H9 (cell line): ENCODE measurements around the gene CHMP4A. TPM values are rescaled to one million over a fixed set of nuclear protein-coding genes. Genes with fewer than 3 reads are reported as not detected.
A peak's percentile ranks its signal among the peaks of the same experiment; 100 is the strongest.

Experiments
- DNase-seq: peaks from one replicate; pipeline ENCODE4 v3.0.0-alpha.2; 2017
- H2AFZ ChIP-seq: one replicate; pipeline ENCODE4 v1.6.1; 2013; ENCODE audit warnings: mild to moderate bottlenecking, low read length, control low read depth, moderate library complexity
- H2AK5ac ChIP-seq: 2 replicates; pipeline ENCODE4 v1.6.1; 2013; ENCODE audit warnings: low read length, control low read depth, mixed read lengths; ENCODE audit not compliant: insufficient read length
- H2BK120ac ChIP-seq: one replicate; pipeline ENCODE4 v1.6.1; 2013; ENCODE audit warnings: low read depth, mild to moderate bottlenecking, low read length, control low read depth, inconsistent platforms; ENCODE audit not compliant: poor library complexity, severe bottlenecking
- H2BK12ac ChIP-seq: 2 replicates; pipeline ENCODE4 v1.6.1; 2013; ENCODE audit warnings: low read length, control low read depth, mixed read lengths, low read depth; ENCODE audit not compliant: insufficient read length
- H2BK15ac ChIP-seq: 2 replicates; pipeline ENCODE4 v1.6.1; 2013; ENCODE audit warnings: low read depth, low read length, control low read depth
- H2BK20ac ChIP-seq: one replicate; pipeline ENCODE4 v1.6.1; 2013; ENCODE audit warnings: low read depth, mild to moderate bottlenecking, low read length, control low read depth, inconsistent platforms; ENCODE audit not compliant: poor library complexity, severe bottlenecking
- H2BK5ac ChIP-seq: 2 replicates; pipeline ENCODE4 v1.6.1; 2013; ENCODE audit warnings: low read length, control low read depth, mixed read lengths; ENCODE audit not compliant: insufficient read length
- H3K14ac ChIP-seq: 2 replicates; pipeline ENCODE4 v1.6.1; 2013; ENCODE audit warnings: low read length, control low read depth; ENCODE audit not compliant: insufficient read depth
- H3K18ac ChIP-seq: 2 replicates; pipeline ENCODE4 v1.6.1; 2013; ENCODE audit warnings: low read depth, mild to moderate bottlenecking, mixed read lengths, low read length, control low read depth; ENCODE audit not compliant: insufficient read length
- H3K23ac ChIP-seq: 2 replicates; pipeline ENCODE4 v1.6.1; 2013; ENCODE audit warnings: low read length, control low read depth, mixed read lengths, low read depth; ENCODE audit not compliant: insufficient read length
- H3K23me2 ChIP-seq: 2 replicates; pipeline ENCODE4 v1.6.1; 2013; ENCODE audit warnings: low read depth, mild to moderate bottlenecking, mixed read lengths, low read length, control low read depth; ENCODE audit not compliant: insufficient read length, poor library complexity, severe bottlenecking
- H3K27ac ChIP-seq: 2 replicates; pipeline ENCODE4 v1.5.1; 2013; ENCODE audit warnings: low read length, control low read depth, mixed read lengths, low read depth; ENCODE audit not compliant: insufficient read length
- H3K27me3 ChIP-seq: 2 replicates; pipeline ENCODE4 v1.6.1; 2013; ENCODE audit warnings: low read length, control low read depth, inconsistent platforms; ENCODE audit not compliant: insufficient read depth
- H3K4ac ChIP-seq: 2 replicates; pipeline ENCODE4 v1.6.1; 2013; ENCODE audit warnings: low read depth, mild to moderate bottlenecking, control low read depth, inconsistent platforms, low read length, moderate library complexity
- H3K4me1 ChIP-seq: 2 replicates; pipeline ENCODE4 v1.6.1; 2013; ENCODE audit warnings: low read length, control low read depth, inconsistent platforms; ENCODE audit not compliant: insufficient read depth
- H3K4me2 ChIP-seq: 2 replicates; pipeline ENCODE4 v1.6.1; 2013; ENCODE audit warnings: low read length, control low read depth, mixed read lengths; ENCODE audit not compliant: insufficient read length, insufficient read depth
- H3K56ac ChIP-seq: 2 replicates; pipeline ENCODE4 v1.6.1; 2013; ENCODE audit warnings: low read depth, mild to moderate bottlenecking, mixed read lengths, low read length, control low read depth; ENCODE audit not compliant: insufficient read length
- H3K79me1 ChIP-seq: 2 replicates; pipeline ENCODE4 v1.6.1; 2013; ENCODE audit warnings: low read depth, mild to moderate bottlenecking, moderate library complexity, low read length, control low read depth, inconsistent platforms; ENCODE audit not compliant: insufficient read depth, poor library complexity, severe bottlenecking
- H3K79me2 ChIP-seq: 2 replicates; pipeline ENCODE4 v1.6.1; 2013; ENCODE audit warnings: low read length, control low read depth, inconsistent platforms; ENCODE audit not compliant: insufficient read depth
- H3K9ac ChIP-seq: 2 replicates; pipeline ENCODE4 v1.6.1; 2013; ENCODE audit warnings: low read length, control low read depth, mixed read lengths; ENCODE audit not compliant: insufficient read length; ENCODE audit errors: extremely low read depth
- H3K9me3 ChIP-seq: one replicate; pipeline ENCODE4 v1.6.1; 2013; ENCODE audit warnings: low read depth, low read length, inconsistent platforms; ENCODE audit not compliant: control insufficient read depth
- H3T11ph ChIP-seq: one replicate; pipeline ENCODE4 v1.6.1; 2013; ENCODE audit warnings: mild to moderate bottlenecking, low read length, control low read depth, inconsistent platforms
- H4K20me1 ChIP-seq: one replicate; pipeline ENCODE4 v1.6.1; 2013; ENCODE audit not compliant: control insufficient read depth, insufficient read length, insufficient read depth
- H4K5ac ChIP-seq: 2 replicates; pipeline ENCODE4 v1.6.1; 2013; ENCODE audit warnings: low read depth, mild to moderate bottlenecking, mixed read lengths, low read length, control low read depth; ENCODE audit not compliant: insufficient read length
- H4K8ac ChIP-seq: replicated peaks from 2 replicates; pipeline ENCODE4 v1.6.1; 2013; ENCODE audit warnings: low read length, control low read depth, mixed read lengths, low read depth; ENCODE audit not compliant: insufficient read length
- H4K91ac ChIP-seq: 2 replicates; pipeline ENCODE4 v1.6.1; 2013; ENCODE audit warnings: low read depth, mild to moderate bottlenecking, moderate library complexity, mixed read lengths, low read length, control low read depth; ENCODE audit not compliant: insufficient read length
- H3K27ac Mint-ChIP-seq, 3 experiments: 2 replicates in 2 of 3; 3 replicates in 1 of 3; pipeline ENCODE4 v1.8.0; 2020 to 2021; ENCODE audit warnings: mixed read lengths in 3 of 3, mild to moderate bottlenecking in 1 of 3, moderate library complexity in 1 of 3
- H3K27me3 Mint-ChIP-seq: 2 replicates; pipeline ENCODE4 v1.8.0; 2021; ENCODE audit warnings: low read depth, mild to moderate bottlenecking, moderate library complexity, mixed read lengths
- H3K36me3 Mint-ChIP-seq, 3 experiments: 2 replicates in 2 of 3; 3 replicates in 1 of 3; pipeline ENCODE4 v1.8.0; 2020 to 2021; ENCODE audit warnings: low read depth in 3 of 3, mixed read lengths in 3 of 3; ENCODE audit not compliant: insufficient read depth in 1 of 3
- H3K4me1 Mint-ChIP-seq, 2 experiments: 2 replicates each; pipeline ENCODE4 v1.8.0; 2020; ENCODE audit warnings: mixed read lengths in 2 of 2
- H3K4me3 Mint-ChIP-seq, 2 experiments: 2 replicates in 1 of 2; 3 replicates in 1 of 2; pipeline ENCODE4 v1.8.0; 2020 to 2021; ENCODE audit warnings: mild to moderate bottlenecking in 2 of 2, mixed read lengths in 2 of 2, moderate library complexity in 1 of 2
- H3K9me3 Mint-ChIP-seq, 2 experiments: 2 replicates in 1 of 2; 3 replicates in 1 of 2; pipeline ENCODE4 v1.8.0; 2020; ENCODE audit warnings: mild to moderate bottlenecking in 2 of 2, mixed read lengths in 2 of 2, moderate library complexity in 1 of 2
- WGBS: extraction: QIAGEN DNeasy Blood & Tissue Kit; methylation state at CpG from one replicate; pipeline ENCODE4 v1.1.7; 2013; ENCODE audit warnings: missing lambda C conversion rate, low lambda C conversion rate, mixed read lengths; ENCODE audit not compliant: insufficient read length; ENCODE audit errors: extremely low coverage; 5-methylcytosine and 5-hydroxymethylcytosine counted together
- total RNA-seq: library from RNA; stranded (reverse); gene quantifications from 2 replicates; pipeline ENCODE4 v1.2.1, GENCODE V29; 2021
- TF ChIP-seq, protein P1 (sequence below): fragments of 200-600 bp; sonication (generic); conservative IDR thresholded peaks from 3 replicates; pipeline ENCODE4 v1.8.0; 2021; ENCODE audit warnings: antibody characterized with exemption, mild to moderate bottlenecking

CHMP4A gene
- total RNA-seq, 1 experiment from 2014 or later: 46.2 TPM

DNA sequence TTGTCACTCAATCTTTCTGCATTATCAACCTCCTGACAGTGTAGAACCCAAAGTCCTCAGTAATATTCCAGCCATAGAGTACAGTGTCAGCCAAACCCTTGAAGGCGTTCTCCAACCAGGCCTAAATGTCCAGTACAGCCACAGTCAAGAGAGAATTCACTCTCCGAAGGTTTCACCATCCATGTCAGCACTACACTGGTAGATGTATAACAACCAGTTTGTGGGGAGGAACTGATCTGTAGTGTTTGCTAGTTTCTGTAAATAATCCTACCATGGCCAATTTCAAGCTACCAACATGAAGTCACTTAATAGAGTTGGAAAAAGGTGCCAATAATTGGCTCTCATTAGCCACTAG lies 3.0 kb upstream of the CHMP4A start:
- no peaks in the 10 kb centered on the region for H4K20me1 ChIP-seq
- H3K23me2 ChIP-seq: peaks cover 11% of the 10 kb centered on the region
- peaks cover 9% of the 10 kb centered on the region for H3K79me1 ChIP-seq
- H3K9ac ChIP-seq: no peak overlapping the region
- no peak overlapping the region for H3K27ac ChIP-seq
- no peaks in the 10 kb centered on the region for H3K4me1 ChIP-seq
- no peaks in the 10 kb centered on the region for H3K27me3 ChIP-seq
- no peak overlapping the region for H3T11ph ChIP-seq
- no peak overlapping the region for H3K4ac ChIP-seq
- no peak for DNase-seq
- H3K4me3 Mint-ChIP-seq: peak overlapping the region; percentile 94 to 96
- H3K36me3 Mint-ChIP-seq: peaks cover 0 to 20% (median 14%) of the 10 kb centered on the region in 3 experiments; a peak in 5 of 7 replicates
- H2BK15ac ChIP-seq: no peak overlapping the region
- no peak overlapping the region for H4K8ac ChIP-seq
- no peak overlapping the region for H3K18ac ChIP-seq
- H2BK12ac ChIP-seq: no peak overlapping the region
- H3K27me3 Mint-ChIP-seq: no peaks in the 10 kb centered on the region; the same call in 1 of the 2 replicates
- H3K4me2 ChIP-seq: peak overlapping the region; percentile 56
- H3K23ac ChIP-seq: no peak overlapping the region
- H3K9me3 ChIP-seq: no peaks in the 10 kb centered on the region
- H3K4me1 Mint-ChIP-seq: peaks cover 18 to 26% of the 10 kb centered on the region in 2 experiments
- H4K91ac ChIP-seq: no peak overlapping the region
- WGBS: no CpG with 5 or more reads among the region's 2 CpGs
- H2BK20ac ChIP-seq: no peak overlapping the region
- H3K27ac Mint-ChIP-seq: peak overlapping the region in 2 of 3 experiments; percentile 29 to 93; a peak in 4 of 7 replicates
- H2BK120ac ChIP-seq: no peak overlapping the region
- TF ChIP-seq, protein P1, sequence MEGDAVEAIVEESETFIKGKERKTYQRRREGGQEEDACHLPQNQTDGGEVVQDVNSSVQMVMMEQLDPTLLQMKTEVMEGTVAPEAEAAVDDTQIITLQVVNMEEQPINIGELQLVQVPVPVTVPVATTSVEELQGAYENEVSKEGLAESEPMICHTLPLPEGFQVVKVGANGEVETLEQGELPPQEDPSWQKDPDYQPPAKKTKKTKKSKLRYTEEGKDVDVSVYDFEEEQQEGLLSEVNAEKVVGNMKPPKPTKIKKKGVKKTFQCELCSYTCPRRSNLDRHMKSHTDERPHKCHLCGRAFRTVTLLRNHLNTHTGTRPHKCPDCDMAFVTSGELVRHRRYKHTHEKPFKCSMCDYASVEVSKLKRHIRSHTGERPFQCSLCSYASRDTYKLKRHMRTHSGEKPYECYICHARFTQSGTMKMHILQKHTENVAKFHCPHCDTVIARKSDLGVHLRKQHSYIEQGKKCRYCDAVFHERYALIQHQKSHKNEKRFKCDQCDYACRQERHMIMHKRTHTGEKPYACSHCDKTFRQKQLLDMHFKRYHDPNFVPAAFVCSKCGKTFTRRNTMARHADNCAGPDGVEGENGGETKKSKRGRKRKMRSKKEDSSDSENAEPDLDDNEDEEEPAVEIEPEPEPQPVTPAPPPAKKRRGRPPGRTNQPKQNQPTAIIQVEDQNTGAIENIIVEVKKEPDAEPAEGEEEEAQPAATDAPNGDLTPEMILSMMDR: no peak
- H3K79me2 ChIP-seq: no peaks in the 10 kb centered on the region
- no peak overlapping the region for H4K5ac ChIP-seq
- H2BK5ac ChIP-seq: no peak overlapping the region
- no peak overlapping the region for H3K56ac ChIP-seq
- H2AK5ac ChIP-seq: no peak overlapping the region
- H2AFZ ChIP-seq: no peak overlapping the region
- H3K14ac ChIP-seq: no peak overlapping the region
- H3K9me3 Mint-ChIP-seq: no peaks in the 10 kb centered on the region; a peak in 1 of 5 replicates
